Gastroesophageal sphincter (tissue), 4 donors: ENCODE data around the gene RBKS. TPM values are rescaled to one million over a fixed set of nuclear protein-coding genes. Genes with fewer than 3 reads are reported as not detected.
"Not testable (repeated sequence)": the region's sequence is repeated elsewhere in the genome, so short reads cannot be mapped to it uniquely, and the experiment has no call there.

Source experiments
- ATAC-seq: fragments of 150-250 bp; one replicate; pipeline ENCODE4 v1.9.1; 2016; ENCODE audit warnings: mild to moderate bottlenecking, moderate library complexity
- H3K27ac ChIP-seq, 4 donors: fragments of 200-600 bp; sonication (generic) in 3 of 4; 1 replicate in 3 of 4; 2 replicates in 1 of 4; pipeline ENCODE4 v1.5.1; 2016 to 2019
- H3K27me3 ChIP-seq: fragments of 200-600 bp; sonication (generic); one replicate; pipeline ENCODE4 v1.5.1; 2019
- H3K36me3 ChIP-seq, 2 donors: fragments of 200-600 bp; sonication (generic); one replicate each; pipeline ENCODE4 v1.5.1; 2019; ENCODE audit warnings: control low read depth in 1 of 2
- H3K4me1 ChIP-seq, 3 donors: fragments of 200-600 bp; sonication (generic); 1 replicate in 2 of 3; 2 replicates in 1 of 3; pipeline ENCODE4 v1.5.1; 2016 to 2019; ENCODE audit warnings: control low read depth in 2 of 3
- H3K4me3 ChIP-seq, 2 donors: fragments of 200-600 bp; sonication (generic); one replicate each; pipeline ENCODE4 v1.5.1; 2019; ENCODE audit warnings: mild to moderate bottlenecking in 1 of 2, moderate library complexity in 1 of 2
- H3K9me3 ChIP-seq, 3 donors: fragments of 200-600 bp; sonication (generic); one replicate each; pipeline ENCODE4 v1.5.1; 2017 to 2019; ENCODE audit warnings: control low read depth in 2 of 3
- CTCF ChIP-seq, 4 experiments: fragments of 200-600 bp in 2 of 4; fragments of 450-650 bp in 2 of 4; sonication (generic) in 1 of 4; IDR thresholded peaks; one replicate each; pipeline ENCODE4 v1.5.1; 2017 to 2019; ENCODE audit warnings: antibody characterized with exemption in 4 of 4, mild to moderate bottlenecking in 2 of 4, moderate library complexity in 2 of 4
- EP300 ChIP-seq: sonication (generic); formaldehyde crosslinking; IDR thresholded peaks from one replicate; pipeline ENCODE4 v1.6.1; 2017; ENCODE audit warnings: antibody characterized with exemption, mild to moderate bottlenecking
- POLR2A ChIP-seq, 2 donors: fragments of 450-650 bp; IDR thresholded peaks; one replicate each; pipeline ENCODE4 v1.6.1; 2017; ENCODE audit warnings: antibody characterized with exemption in 2 of 2, mild to moderate bottlenecking in 2 of 2, moderate library complexity in 1 of 2
- POLR2AphosphoS5 ChIP-seq: sonication (generic); formaldehyde crosslinking; IDR thresholded peaks from one replicate; pipeline ENCODE4 v1.6.1; 2017; ENCODE audit warnings: antibody characterized with exemption
- WGBS, 2 donors: methylation state at CpG; one replicate each; pipeline ENCODE4 v1.1.5; 2018; ENCODE audit warnings: low coverage in 1 of 2; 5-methylcytosine and 5-hydroxymethylcytosine counted together
- total RNA-seq, 4 donors: library from RNA; depleted of rRNA; stranded (reverse); fragments of >200 nt; gene quantifications; one replicate each; pipeline ENCODE4 v1.1.0, GENCODE V29; 2016

The RBKS gene
- total RNA-seq, 4 donors from 2014 or later: 0.81 to 2.4 (median 1.6) TPM

DNA sequence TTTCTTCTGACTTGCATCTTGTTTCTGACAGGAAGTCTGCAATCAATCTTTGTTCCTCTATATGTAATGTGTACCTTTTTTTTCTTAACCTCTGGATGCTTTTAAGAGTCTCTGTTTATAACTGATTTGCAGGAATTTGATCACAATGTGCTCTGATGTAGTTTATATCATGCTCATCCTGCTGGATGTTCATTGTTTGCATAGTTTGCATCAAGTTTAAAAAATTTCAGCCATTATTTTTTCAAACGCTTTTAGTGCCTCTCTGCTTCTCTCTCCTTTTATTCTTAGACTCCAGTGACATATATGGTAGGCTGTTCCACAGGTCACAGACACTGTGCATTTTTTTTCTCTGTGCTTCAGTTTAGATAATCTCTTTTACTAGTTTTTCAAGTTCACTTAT, 23.9 kb downstream of the RBKS start:
- no peaks in the 10 kb centered on the region for H3K4me1 ChIP-seq
- peak overlapping the region in 1 of 4 donors; percentile 12 for H3K27ac ChIP-seq
- no peak overlapping the region for H3K4me3 ChIP-seq
- ATAC-seq: no peak
- no peaks in the 10 kb centered on the region for H3K27me3 ChIP-seq
- 18 to 31% methylated on average over 1 of the region's 1 CpG for WGBS, 2 donors
- no peak for TF ChIP-seq CTCF (IDR thresholded peaks at IDR 0.05)
- TF ChIP-seq EP300: no peak
- TF ChIP-seq POLR2A (IDR thresholded peaks at IDR 0.05): no peak
- no peak for TF ChIP-seq POLR2AphosphoS5
- no peaks in the 10 kb centered on the region for H3K36me3 ChIP-seq
- no peaks in the 10 kb centered on the region for H3K9me3 ChIP-seq

- WGBS, 2 donors: 84 to 100% methylated on average over 3 to 5 of the region's 5 CpGs
- ATAC-seq, H3K27ac ChIP-seq, H3K27me3 ChIP-seq, H3K36me3 ChIP-seq, H3K9me3 ChIP-seq, H3K4me3 ChIP-seq, H3K4me1 ChIP-seq: not testable (repeated sequence)
Measured at GRCh38 chr2:27863955-27864354, 26.2 kb downstream of the RBKS start.

DNA sequence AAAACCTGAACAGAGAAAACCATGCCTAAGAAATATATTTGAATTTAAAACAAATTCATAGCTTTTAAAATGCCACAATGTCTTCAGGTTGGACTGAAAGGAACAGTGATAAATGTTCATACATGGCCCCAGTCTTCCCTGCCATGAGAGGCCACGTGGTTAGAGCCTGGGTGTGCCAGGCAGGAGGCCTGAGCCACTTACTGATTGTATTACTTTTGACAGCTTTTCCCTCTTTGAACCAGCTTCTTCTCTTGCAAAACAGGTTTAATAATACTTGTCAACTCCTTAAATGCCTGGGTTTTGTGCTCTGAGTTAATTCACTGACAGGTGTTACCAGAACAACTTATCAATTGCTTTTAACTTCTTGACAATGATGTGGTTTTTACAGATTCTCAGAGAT, 27.0 kb downstream of the RBKS start:
- Histone ChIP-seq H3K36me3 (no peaks in the 10 kb centered on the region), H3K4me1 (no peaks in the 10 kb centered on the region), H3K27me3 (no peaks in the 10 kb centered on the region), H3K27ac (no peak overlapping the region), H3K9me3 (peaks cover 0 to 2% (median 0%) of the 10 kb centered on the region in 3 donors), H3K4me3 (no peak overlapping the region)
- 46 to 70% methylated on average over 1 of the region's 1 CpG for WGBS, 2 donors
- ATAC-seq: no peak
- TF ChIP-seq POLR2A (IDR thresholded peaks at IDR 0.05) (no peak), CTCF (IDR thresholded peaks at IDR 0.05) (no peak), POLR2AphosphoS5 (no peak), EP300 (no peak)

GRCh38 chr2:27860111-27860510, 30.1 kb downstream of the RBKS start:
- Histone ChIP-seq H3K9me3 (peaks cover 0 to 2% (median 0%) of the 10 kb centered on the region in 3 donors), H3K36me3 (no peaks in the 10 kb centered on the region), H3K4me3 (no peak overlapping the region), H3K27ac (no peak overlapping the region), H3K27me3 (no peaks in the 10 kb centered on the region), H3K4me1 (no peaks in the 10 kb centered on the region)
- no peak for TF ChIP-seq POLR2AphosphoS5
- TF ChIP-seq CTCF (IDR thresholded peaks at IDR 0.05): no peak
- TF ChIP-seq EP300: no peak
- no peak for TF ChIP-seq POLR2A (IDR thresholded peaks at IDR 0.05)
- no peak for ATAC-seq

DNA sequence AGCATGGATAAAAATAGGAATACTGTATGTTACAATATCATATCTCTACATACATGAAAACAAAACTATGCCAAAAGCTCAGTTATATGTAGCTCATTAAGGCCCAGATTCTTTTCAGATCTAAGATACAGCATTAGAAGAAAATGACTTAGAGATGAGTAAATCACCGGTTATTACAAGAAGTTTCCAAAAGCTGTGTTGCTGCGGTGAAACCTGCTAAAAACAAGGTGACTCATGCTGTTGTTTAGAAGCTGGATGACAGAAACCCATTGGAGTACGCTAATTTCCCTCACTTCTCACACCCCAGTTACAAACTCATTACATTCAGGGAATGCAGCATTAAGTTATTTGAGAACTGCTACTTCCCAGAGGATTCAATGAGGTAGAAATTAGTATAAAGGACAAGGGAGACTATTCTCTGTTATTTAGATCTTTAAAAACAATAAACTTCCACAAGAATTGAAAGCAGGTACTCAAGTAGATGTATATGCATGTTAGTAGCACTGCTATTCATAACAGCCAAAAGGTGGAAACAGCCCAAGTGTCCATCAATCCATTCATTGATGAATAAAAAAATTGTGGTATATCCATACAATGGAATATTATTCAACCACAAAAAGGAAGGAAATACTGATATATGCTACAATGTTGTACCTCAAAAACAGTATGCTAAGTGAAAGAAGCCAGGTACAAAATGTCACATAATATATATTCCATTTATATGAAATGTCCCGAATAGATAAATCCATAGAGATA, 32.6 kb downstream of the RBKS start:
- no peak for ATAC-seq
- peaks cover 0 to 11% (median 0%) of the 10 kb centered on the region in 3 donors for H3K4me1 ChIP-seq
- H3K36me3 ChIP-seq: no peaks in the 10 kb centered on the region
- peaks cover 0 to 2% (median 0%) of the 10 kb centered on the region in 3 donors for H3K9me3 ChIP-seq
- no peak overlapping the region for H3K4me3 ChIP-seq
- WGBS, 2 donors: 86 to 93% methylated on average over 4 of the region's 4 CpGs
- H3K27me3 ChIP-seq: no peaks in the 10 kb centered on the region
- TF ChIP-seq POLR2AphosphoS5 (no peak), CTCF (IDR thresholded peaks at IDR 0.05) (no peak), EP300 (no peak), POLR2A (IDR thresholded peaks at IDR 0.05) (no peak)
- H3K27ac ChIP-seq: no peak overlapping the region
